Sciatic nerve (tissue), 2 donors: ENCODE measurements around the gene PRPF19. TPM values are rescaled to one million over a fixed set of nuclear protein-coding genes. Genes with fewer than 3 reads are reported as not detected.
A peak's percentile ranks its signal among the peaks of the same experiment; 100 is the strongest.

Experiments
- ATAC-seq: fragments of 200-7000 bp; cut with Tn5 transposase; one replicate; pipeline ENCODE4 v1.9.1; 2020; ENCODE audit warnings: mild to moderate bottlenecking, moderate library complexity
- DNase-seq: peaks from one replicate; pipeline ENCODE4 v3.0.0-alpha.2; 2020; ENCODE audit warnings: low spot score
- intact Hi-C: fragments of 100-400 bp; cut with DNase I; formaldehyde crosslinking; loops from one replicate; pipeline ENCODE4 v1.14.2; 2022
- total RNA-seq: library from RNA; stranded (reverse); fragmentation: NEBNext Ultra II Directional; extraction: Animal tissue kit (Norgen Biotek cat#: 25700); gene quantifications from one replicate; pipeline ENCODE4 v1.2.1, GENCODE V29; 2021
- donor health status: DM: no; HTN: no; CAD: no.
- donor health status: DM: no; HTN: no; CAD: no.

The PRPF19 gene
- total RNA-seq = 50.7 TPM

GRCh38 chr11:60906132-60906972 lies at the start of gene PRPF19:
PRPF19 (minus strand) TSS chr11:60906585; CDS start chr11:60906382, 203 bp downstream.
- intact Hi-C loops = no loop called here

GRCh38 chr11:60955571-60955970 lies 49.2 kb upstream of the PRPF19 start:
- ATAC-seq = no peak
- intact Hi-C loops = no loop called here
- peak; percentile 64 for DNase-seq

More at GRCh38 chr11:60906132-60906972, at the start of gene PRPF19:
- peak; percentile 99 for DNase-seq
- ATAC-seq = peak; percentile 99

GRCh38 chr11:60954421-60954820 lies 48.0 kb upstream of the PRPF19 start:
- intact Hi-C loops = no loop called here
- ATAC-seq = no peak

GRCh38 chr11:60953781-60954180 lies 47.4 kb upstream of the PRPF19 start:
- intact Hi-C loops = no loop called here
- ATAC-seq = no peak
- peak; percentile 49 for DNase-seq

More at GRCh38 chr11:60954421-60954820, 48.0 kb upstream of the PRPF19 start:
- DNase-seq = peak; percentile 52

- intact Hi-C loops = no loop called here
- peak; percentile 63 for ATAC-seq
- DNase-seq = no peak
These were observed 46.4 kb upstream of the PRPF19 start for GRCh38 chr11:60952742-60953170.

GRCh38 chr11:60951904-60952741 lies 45.7 kb upstream of the PRPF19 start, which contains the start of gene SLC15A3:
SLC15A3 (minus strand) TSS chr11:60952176; CDS start chr11:60951551, 625 bp downstream.
- peak; percentile 87 for ATAC-seq
- peak; percentile 81 for DNase-seq
- intact Hi-C loops = no loop called here

- DNase-seq = peak; percentile 63
- intact Hi-C loops = no loop called here
- ATAC-seq = peak; percentile 55
These were observed 45.2 kb upstream of the PRPF19 start for GRCh38 chr11:60951606-60951903.

- ATAC-seq (peak; percentile 3), DNase-seq (peak; percentile 66)
- intact Hi-C loops = no loop called here
These were observed 44.7 kb upstream of the PRPF19 start for GRCh38 chr11:60950933-60951605.

GRCh38 chr11:60950024-60950423 lies 43.6 kb upstream of the PRPF19 start:
- ATAC-seq = no peak
- intact Hi-C loops = no loop called here
- peak; percentile 58 for DNase-seq

- no peak for DNase-seq
- intact Hi-C loops = no loop called here
- no peak for ATAC-seq
These were observed 41.9 kb upstream of the PRPF19 start for GRCh38 chr11:60948250-60948649.

- DNase-seq (peak; percentile 53), ATAC-seq (no peak)
- intact Hi-C loops = no loop called here
These were observed 41.3 kb upstream of the PRPF19 start for GRCh38 chr11:60947700-60948099.

- DNase-seq (peak; percentile 40), ATAC-seq (no peak)
- intact Hi-C loops = no loop called here
These were observed 40.3 kb upstream of the PRPF19 start for GRCh38 chr11:60946601-60947264.

- DNase-seq (no peak), ATAC-seq (no peak)
- intact Hi-C loops = no loop called here
These were observed 38.9 kb upstream of the PRPF19 start for GRCh38 chr11:60945295-60945667.

- ATAC-seq = no peak
- DNase-seq = no peak
- intact Hi-C loops = no loop called here
These were observed 38.3 kb upstream of the PRPF19 start for GRCh38 chr11:60944490-60945294.

- no peak for ATAC-seq
- intact Hi-C loops = no loop called here
These were observed 36.7 kb upstream of the PRPF19 start for GRCh38 chr11:60942970-60943565.

GRCh38 chr11:60942219-60942618 lies 35.8 kb upstream of the PRPF19 start:
- intact Hi-C loops = no loop called here
- DNase-seq (no peak), ATAC-seq (no peak)

More at GRCh38 chr11:60942970-60943565, 36.7 kb upstream of the PRPF19 start:
- peak; percentile 45 for DNase-seq

- intact Hi-C loops = no loop called here
- ATAC-seq = no peak
- no peak for DNase-seq
These were observed 35.2 kb upstream of the PRPF19 start for GRCh38 chr11:60941371-60942119.
